Heart right ventricle (tissue), 16 donors: ENCODE results near the gene RAB34. TPM values are rescaled to one million over a fixed set of nuclear protein-coding genes. Genes with fewer than 3 reads are reported as not detected.
A peak's percentile ranks its signal among the peaks of the same experiment; 100 is the strongest.

Experiments
- ATAC-seq, 8 donors: fragments of 200-7000 bp; cut with Tn5 transposase; one replicate each; pipeline ENCODE4 v1.9.1; 2020; ENCODE audit warnings: mild to moderate bottlenecking in 8 of 8, moderate library complexity in 8 of 8, moderate number of reproducible peaks in 1 of 8
- DNase-seq, 2 donors: peaks; one replicate each; pipeline ENCODE4 v3.0.0-alpha.2; 2020
- H3K27ac ChIP-seq, 10 donors: fragments of 200-600 bp; sonication (generic) in 2 of 10; one replicate each; pipeline versions ENCODE4 v1.5.0 to v1.8.0; 2020 to 2022; ENCODE audit warnings: mild to moderate bottlenecking in 3 of 10
- H3K27me3 ChIP-seq, 7 donors: fragments of 200-600 bp; one replicate each; pipeline ENCODE4 v1.8.0; 2021 to 2022; ENCODE audit warnings: mild to moderate bottlenecking in 2 of 7
- H3K36me3 ChIP-seq, 9 donors: fragments of 200-600 bp; sonication (generic) in 1 of 9; one replicate each; pipeline versions ENCODE4 v1.5.0 to v1.8.0; 2020 to 2022; ENCODE audit warnings: mild to moderate bottlenecking in 2 of 9
- H3K4me1 ChIP-seq, 9 donors: fragments of 200-600 bp; sonication (generic) in 1 of 9; one replicate each; pipeline versions ENCODE4 v1.5.0 to v1.8.0; 2020 to 2022; ENCODE audit warnings: mild to moderate bottlenecking in 4 of 9
- H3K4me3 ChIP-seq, 10 donors: fragments of 200-600 bp; sonication (generic) in 2 of 10; one replicate each; pipeline versions ENCODE4 v1.5.0 to v1.8.0; 2020 to 2022; ENCODE audit warnings: mild to moderate bottlenecking in 7 of 10, moderate library complexity in 2 of 10
- H3K9me3 ChIP-seq, 11 donors: fragments of 200-600 bp in 10 of 11; sonication (generic) in 2 of 11; one replicate each; pipeline versions ENCODE4 v1.5.0 to v1.8.0; 2013 to 2022; ENCODE audit warnings: mild to moderate bottlenecking in 2 of 11, control low read depth in 1 of 11, moderate library complexity in 1 of 11
- CTCF ChIP-seq, 9 donors: fragments of 200-600 bp; sonication (generic) in 2 of 9; IDR thresholded peaks; one replicate each; pipeline versions ENCODE4 v1.5.0 to v1.8.0; 2021 to 2022; ENCODE audit warnings: antibody characterized with exemption in 9 of 9, mild to moderate bottlenecking in 5 of 9, moderate library complexity in 1 of 9
- WGBS, 2 donors: extraction: QIAGEN DNeasy Blood & Tissue Kit; methylation state at CpG; one replicate each; pipeline ENCODE4 v1.1.7; 2013; ENCODE audit warnings: inconsistent platforms in 1 of 2; 5-methylcytosine and 5-hydroxymethylcytosine counted together
- intact Hi-C, 10 donors: fragments of 100-400 bp; cut with DNase I; formaldehyde crosslinking; loops; one replicate each; pipeline versions ENCODE4 v1.11.1 to v1.14.2; 2022
- polyA plus RNA-seq, 2 donors: library from polyadenylated mRNA; stranded (reverse); fragments of 200-250 nt; gene quantifications; one replicate each; pipeline ENCODE4 v1.2.3, GENCODE V29; 2013
- total RNA-seq, 10 donors: library from RNA; stranded (reverse); fragmentation: NEBNext Ultra II Directional in 3 of 10; extraction: Animal tissue kit (Norgen Biotek cat#: 25700) in 3 of 10; gene quantifications; one replicate each; pipeline versions ENCODE4 v1.2.1 to v1.2.4, GENCODE V29; 2021 to 2023
- donor health status: Arrhythmogenic right ventricular cardiomyopathy.
- donor health status: ischemic (EF 13 %, LVEDD 7.1; RV severe dilation, severe dysfunction).
- donor health status: healthy with polysubstance abuse.
- donor health status: DM: no; HTN: yes; CAD: no.
- donor health status: DM: no; HTN: no; CAD: no.
- donor health status: ischemic (EF 25% LVEDD 6.9; RV normal size, moderate dysfunction).
- donor health status: ischemic (EF 25% LVEDD 5.7; RV mildly dilated, moderate dysfunction).
- donor health status: healthy.
- donor health status: DM: yes; HTN: yes; CAD: no.
- donor health status: Ischemic cardiomyopathy.
- donor health status: ischemic (EF 35%, LVEDD 5.7; RV mildly dilated, moderate dysfunction).
- donor health status: nonischemic (EF 11% LVEDD 7.7; RV severe dilation, severe dysfunction).
- donor health status: DM: yes; HTN: yes; CAD: no.
- donor health status: PGD.
- donor health status: ischemic (EF 29% LVEDD 5.4; RV normal size, mild dysfunction).
- donor health status: nonischemic (EF 23%, LVEDD 6.1; RV moderate dilation, normal function).

The RAB34 gene
- total and polyA plus RNA-seq, 12 donors, result 7.0 to 37.3 (median 11.8) TPM

- Histone ChIP-seq H3K4me3 (peak overlapping the region; percentile 45 to 88 (median 66)), H3K27me3 (no peaks in the 10 kb centered on the region), H3K36me3 (peaks cover 0 to 24% (median 0%) of the 10 kb centered on the region in 9 donors), H3K27ac (peak overlapping the region; percentile 68 to 95 (median 90)), H3K4me1 (peaks cover 0 to 28% (median 18%) of the 10 kb centered on the region in 9 donors), H3K9me3 (no peaks in the 10 kb centered on the region)
- intact Hi-C loops, result loop anchor here in 1 of 10 donors (1.0 kb wide), 1 partner anchor 49 kb away; the partner anchor contains the start of gene SUPT6H
- DNase-seq (peak; percentile 86 to 92), ATAC-seq (peak; percentile 93 to 96 (median 94))
- WGBS, 2 donors, result 1% methylated on average over 74 of the region's 74 CpGs
- no peak for TF ChIP-seq CTCF (IDR thresholded peaks at IDR 0.05)
Measured at GRCh38 chr17:28710861-28711722, 6.6 kb downstream of the RAB34 start.

- Histone ChIP-seq H3K27me3 (no peaks in the 10 kb centered on the region), H3K9me3 (no peaks in the 10 kb centered on the region), H3K36me3 (peaks cover 0 to 28% (median 11%) of the 10 kb centered on the region in 9 donors), H3K27ac (no peak overlapping the region), H3K4me1 (peaks cover 0 to 21% (median 16%) of the 10 kb centered on the region in 9 donors), H3K4me3 (no peak overlapping the region)
- no peak for ATAC-seq
- intact Hi-C loops, result loop anchor here in 3 of 10 donors (5.0 kb wide), 2 partner anchors 40 to 45 kb away; partner anchors contain the start of genes SDF2 (in 2 of the 3) and SUPT6H (in 2 of the 3)
- 75 to 85% methylated on average over 2 of the region's 2 CpGs for WGBS, 2 donors
- no peak for TF ChIP-seq CTCF (IDR thresholded peaks at IDR 0.05)
- DNase-seq, result no peak
Measured at GRCh38 chr17:28707339-28707720, 10.3 kb downstream of the RAB34 start.

DNA sequence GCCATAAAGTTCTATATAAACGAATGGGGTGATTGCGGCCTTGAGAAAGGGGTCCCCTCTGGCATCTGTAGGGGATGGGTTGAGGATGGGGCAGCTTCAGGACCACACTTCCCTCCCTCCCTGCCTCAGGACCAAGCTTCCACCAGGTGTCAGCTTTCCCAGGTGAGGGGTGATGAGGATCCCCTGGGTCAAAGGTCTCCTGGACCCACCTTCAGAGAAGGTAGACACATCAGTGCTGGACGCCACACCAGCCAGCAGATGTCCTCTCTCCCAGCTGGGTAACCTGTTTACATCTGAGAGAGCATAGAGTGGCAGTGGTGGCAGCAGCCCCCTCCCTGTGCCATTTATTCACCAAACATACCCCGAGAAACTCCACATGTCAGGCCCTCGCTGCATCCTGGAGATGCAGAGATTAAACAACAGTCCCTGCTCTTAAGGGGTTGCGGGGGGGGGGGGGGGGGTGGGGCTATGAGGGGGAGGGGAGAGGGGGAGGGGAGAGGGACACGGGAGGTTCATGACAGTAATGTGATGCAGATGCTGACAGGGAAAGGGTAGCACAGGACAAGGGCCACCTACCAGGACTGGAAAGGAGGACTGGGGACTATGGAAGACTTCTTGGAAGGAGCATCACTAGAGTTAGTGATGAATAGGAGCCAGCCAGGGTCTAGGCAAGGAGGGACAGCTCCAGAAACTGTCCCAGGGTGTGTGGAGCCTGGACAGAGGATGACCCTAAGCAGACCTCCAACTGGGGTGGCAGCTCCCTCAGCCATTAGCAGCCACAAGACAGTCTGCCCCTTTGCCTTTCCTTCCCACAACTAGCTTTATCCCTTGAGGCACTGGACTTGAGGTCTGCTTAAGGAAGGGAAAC lies 11.0 kb downstream of the RAB34 start:
- no peak for TF ChIP-seq CTCF (IDR thresholded peaks at IDR 0.05)
- intact Hi-C loops, result loop anchor here in 3 of 10 donors (5.0 kb wide), 2 partner anchors 39 to 44 kb away; partner anchors contain the start of genes SDF2 (in 2 of the 3) and SUPT6H (in 2 of the 3)
- Histone ChIP-seq H3K4me3 (no peak overlapping the region), H3K4me1 (peaks cover 0 to 14% (median 10%) of the 10 kb centered on the region in 9 donors), H3K9me3 (no peaks in the 10 kb centered on the region), H3K27me3 (no peaks in the 10 kb centered on the region), H3K36me3 (peaks cover 0 to 34% (median 17%) of the 10 kb centered on the region in 9 donors), H3K27ac (no peak overlapping the region)
- no peak for ATAC-seq
- WGBS, 2 donors, result 63 to 66% methylated on average over 6 of the region's 7 CpGs
- no peak for DNase-seq
